DND-41 (cell line): ENCODE results near the gene CDH5.
A peak's percentile ranks its signal among the peaks of the same experiment; 100 is the strongest.

Source experiments
- ATAC-seq: fragments of 200-7000 bp; cut with Tn5 transposase; 3 replicates; pipeline ENCODE4 v1.9.1; 2021; ENCODE audit warnings: low read depth; ENCODE audit not compliant: insufficient read depth
- DNase-seq: peaks from one replicate; pipeline ENCODE4 v3.0.0-alpha.2; 2020
- H2AFZ ChIP-seq: 2 replicates; pipeline ENCODE4 v1.6.0; 2012; ENCODE audit warnings: low read depth, low read length
- H3K27ac ChIP-seq: 2 replicates; pipeline ENCODE4 v1.5.1; 2012; ENCODE audit warnings: low read length, inconsistent platforms
- H3K27me3 ChIP-seq: fragments of 200-600 bp; sonication (generic); 2 replicates; pipeline ENCODE4 v1.6.0; 2012; ENCODE audit warnings: low read length, mild to moderate bottlenecking, inconsistent platforms; ENCODE audit not compliant: insufficient read depth, poor library complexity
- H3K36me3 ChIP-seq: 2 replicates; pipeline ENCODE4 v1.5.1; 2012; ENCODE audit warnings: low read length, inconsistent platforms; ENCODE audit not compliant: insufficient read depth
- H3K4me1 ChIP-seq: 2 replicates; pipeline ENCODE4 v1.5.1; 2012; ENCODE audit warnings: mild to moderate bottlenecking, low read length; ENCODE audit not compliant: insufficient read depth
- H3K4me2 ChIP-seq: 2 replicates; pipeline ENCODE4 v1.6.0; 2012; ENCODE audit warnings: mild to moderate bottlenecking, moderate library complexity, low read length, inconsistent platforms; ENCODE audit not compliant: insufficient read depth
- H3K4me3 ChIP-seq, 2 experiments: fragments of 200-600 bp in 1 of 2; shearing (Covaris generic) in 1 of 2; 2 replicates each; pipeline ENCODE4 v1.5.1; 2012 to 2016; ENCODE audit warnings: inconsistent platforms in 2 of 2, low read length in 2 of 2, mild to moderate bottlenecking in 2 of 2, low read depth in 1 of 2, moderate library complexity in 1 of 2
- H3K79me2 ChIP-seq: 2 replicates; pipeline ENCODE4 v1.6.0; 2012; ENCODE audit warnings: low read length, inconsistent platforms; ENCODE audit not compliant: insufficient read depth
- H3K9ac ChIP-seq: 2 replicates; pipeline ENCODE4 v1.6.0; 2012; ENCODE audit warnings: low read depth, mild to moderate bottlenecking, inconsistent platforms, low read length, moderate library complexity
- H3K9me3 ChIP-seq: 2 replicates; pipeline ENCODE4 v1.5.1; 2012; ENCODE audit warnings: low read length, moderate library complexity, mild to moderate bottlenecking, inconsistent platforms; ENCODE audit not compliant: insufficient read depth, severe bottlenecking
- H4K20me1 ChIP-seq: 2 replicates; pipeline ENCODE4 v1.6.0; 2012; ENCODE audit warnings: low read length; ENCODE audit not compliant: insufficient read depth
- EZH2 ChIP-seq: IDR thresholded peaks from 3 replicates; pipeline ENCODE4 v1.6.1; 2012; ENCODE audit warnings: borderline replicate concordance, low read depth, mild to moderate bottlenecking, moderate library complexity, low read length, inconsistent platforms; ENCODE audit not compliant: severe bottlenecking
- TF ChIP-seq, protein P1 (sequence below): IDR thresholded peaks from 2 replicates; pipeline ENCODE4 v1.5.1; 2012; ENCODE audit warnings: borderline replicate concordance, low read length, moderate library complexity, mild to moderate bottlenecking; ENCODE audit not compliant: poor library complexity, severe bottlenecking; ENCODE audit errors: extremely low read depth

CDH5 gene

GRCh38 chr16:66406534-66407221, 40.2 kb downstream of the CDH5 start:
- peaks cover 39% of the 10 kb centered on the region for H3K4me1 ChIP-seq
- no peak for TF ChIP-seq EZH2
- TF ChIP-seq, protein P1, sequence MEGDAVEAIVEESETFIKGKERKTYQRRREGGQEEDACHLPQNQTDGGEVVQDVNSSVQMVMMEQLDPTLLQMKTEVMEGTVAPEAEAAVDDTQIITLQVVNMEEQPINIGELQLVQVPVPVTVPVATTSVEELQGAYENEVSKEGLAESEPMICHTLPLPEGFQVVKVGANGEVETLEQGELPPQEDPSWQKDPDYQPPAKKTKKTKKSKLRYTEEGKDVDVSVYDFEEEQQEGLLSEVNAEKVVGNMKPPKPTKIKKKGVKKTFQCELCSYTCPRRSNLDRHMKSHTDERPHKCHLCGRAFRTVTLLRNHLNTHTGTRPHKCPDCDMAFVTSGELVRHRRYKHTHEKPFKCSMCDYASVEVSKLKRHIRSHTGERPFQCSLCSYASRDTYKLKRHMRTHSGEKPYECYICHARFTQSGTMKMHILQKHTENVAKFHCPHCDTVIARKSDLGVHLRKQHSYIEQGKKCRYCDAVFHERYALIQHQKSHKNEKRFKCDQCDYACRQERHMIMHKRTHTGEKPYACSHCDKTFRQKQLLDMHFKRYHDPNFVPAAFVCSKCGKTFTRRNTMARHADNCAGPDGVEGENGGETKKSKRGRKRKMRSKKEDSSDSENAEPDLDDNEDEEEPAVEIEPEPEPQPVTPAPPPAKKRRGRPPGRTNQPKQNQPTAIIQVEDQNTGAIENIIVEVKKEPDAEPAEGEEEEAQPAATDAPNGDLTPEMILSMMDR = peak; percentile 96
- H3K9me3 ChIP-seq = peaks cover 4% of the 10 kb centered on the region
- H3K4me3 ChIP-seq = peak overlapping the region in 1 of 2 experiments; percentile 58; a peak in 2 of 4 replicates
- H3K4me2 ChIP-seq = peak overlapping the region; percentile 85
- H3K27me3 ChIP-seq = no peaks in the 10 kb centered on the region
- peak overlapping the region; percentile 71 for H2AFZ ChIP-seq
- ATAC-seq (peak; percentile 84), DNase-seq (peak; percentile 85)
- H3K27ac ChIP-seq = no peak overlapping the region
- no peaks in the 10 kb centered on the region; the same call in 1 of the 2 replicates for H3K79me2 ChIP-seq
- H3K9ac ChIP-seq = peak overlapping the region; percentile 38
- H4K20me1 ChIP-seq = no peaks in the 10 kb centered on the region
- peaks cover 4% of the 10 kb centered on the region; the same call in 1 of the 2 replicates for H3K36me3 ChIP-seq

- TF ChIP-seq, protein P1 = no peak
- TF ChIP-seq EZH2 = no peak
- Histone ChIP-seq H3K27ac (peak overlapping the region; percentile 83), H3K4me3 (peak overlapping the region; percentile 10 to 61; a peak in 3 of 4 replicates), H3K36me3 (peaks cover 4% of the 10 kb centered on the region; the same call in 1 of the 2 replicates), H3K9ac (peak overlapping the region; percentile 60), H3K9me3 (peaks cover 7% of the 10 kb centered on the region), H3K79me2 (no peaks in the 10 kb centered on the region; the same call in 1 of the 2 replicates), H3K27me3 (no peaks in the 10 kb centered on the region), H3K4me2 (peak overlapping the region; percentile 74), H4K20me1 (no peaks in the 10 kb centered on the region), H3K4me1 (peaks cover 39% of the 10 kb centered on the region), H2AFZ (peak overlapping the region; percentile 77)
- ATAC-seq (peak; percentile 79), DNase-seq (peak; percentile 66)
Observed at GRCh38 chr16:66408163-66409048, 41.9 kb downstream of the CDH5 start.

GRCh38 chr16:66409156-66409555, 42.7 kb downstream of the CDH5 start:
- H3K79me2 ChIP-seq = no peaks in the 10 kb centered on the region; the same call in 1 of the 2 replicates
- TF ChIP-seq, protein P1 = no peak
- no peak for TF ChIP-seq EZH2
- no peak for ATAC-seq
- H3K4me3 ChIP-seq = peak overlapping the region; percentile 10 to 61; a peak in 3 of 4 replicates
- H2AFZ ChIP-seq = peak overlapping the region; percentile 77
- H3K27me3 ChIP-seq = no peaks in the 10 kb centered on the region
- H3K4me1 ChIP-seq = peaks cover 39% of the 10 kb centered on the region
- peaks cover 7% of the 10 kb centered on the region for H3K9me3 ChIP-seq
- DNase-seq = no peak
- H3K36me3 ChIP-seq = peaks cover 4% of the 10 kb centered on the region; the same call in 1 of the 2 replicates
- H3K27ac ChIP-seq = peak overlapping the region; percentile 83; the same call in 1 of the 2 replicates
- H4K20me1 ChIP-seq = no peaks in the 10 kb centered on the region
- H3K4me2 ChIP-seq = peak overlapping the region; percentile 74
- H3K9ac ChIP-seq = peak overlapping the region; percentile 60
